ENCODE measurements around the gene NUDT16. TPM values are rescaled to one million over a fixed set of nuclear protein-coding genes. Genes with fewer than 3 reads are reported as not detected.

NUDT16 gene
- total RNA-seq, 4 donors from 2014 or later = 10.0 to 18.3 (median 14.4) TPM

DNA sequence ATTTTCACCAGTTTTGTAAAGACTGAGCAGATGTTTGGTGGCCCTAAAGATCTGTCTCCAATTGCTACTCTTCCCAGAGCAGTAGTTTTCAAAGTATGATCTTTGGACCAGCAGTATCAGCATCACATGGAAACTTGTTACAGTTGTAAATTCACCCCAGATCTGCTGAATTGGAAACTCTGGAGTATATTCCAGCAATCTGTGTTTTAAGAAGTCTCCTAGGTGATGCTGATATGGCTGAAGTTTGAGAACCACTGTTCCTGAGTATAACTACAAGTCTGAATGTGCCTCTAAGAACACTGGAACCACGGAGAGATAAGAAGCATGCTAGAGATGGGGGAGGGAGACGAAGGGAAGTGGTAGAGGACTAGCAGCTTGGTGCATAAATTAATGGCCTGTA, 45.7 kb downstream of the NUDT16 start:
- TF ChIP-seq, protein P1, sequence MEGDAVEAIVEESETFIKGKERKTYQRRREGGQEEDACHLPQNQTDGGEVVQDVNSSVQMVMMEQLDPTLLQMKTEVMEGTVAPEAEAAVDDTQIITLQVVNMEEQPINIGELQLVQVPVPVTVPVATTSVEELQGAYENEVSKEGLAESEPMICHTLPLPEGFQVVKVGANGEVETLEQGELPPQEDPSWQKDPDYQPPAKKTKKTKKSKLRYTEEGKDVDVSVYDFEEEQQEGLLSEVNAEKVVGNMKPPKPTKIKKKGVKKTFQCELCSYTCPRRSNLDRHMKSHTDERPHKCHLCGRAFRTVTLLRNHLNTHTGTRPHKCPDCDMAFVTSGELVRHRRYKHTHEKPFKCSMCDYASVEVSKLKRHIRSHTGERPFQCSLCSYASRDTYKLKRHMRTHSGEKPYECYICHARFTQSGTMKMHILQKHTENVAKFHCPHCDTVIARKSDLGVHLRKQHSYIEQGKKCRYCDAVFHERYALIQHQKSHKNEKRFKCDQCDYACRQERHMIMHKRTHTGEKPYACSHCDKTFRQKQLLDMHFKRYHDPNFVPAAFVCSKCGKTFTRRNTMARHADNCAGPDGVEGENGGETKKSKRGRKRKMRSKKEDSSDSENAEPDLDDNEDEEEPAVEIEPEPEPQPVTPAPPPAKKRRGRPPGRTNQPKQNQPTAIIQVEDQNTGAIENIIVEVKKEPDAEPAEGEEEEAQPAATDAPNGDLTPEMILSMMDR (IDR thresholded peaks at IDR 0.05 in 4 of 5, conservative IDR thresholded peaks at IDR 0.05 in 1 of 5) = no peak
- no peak for TF ChIP-seq POLR2A (IDR thresholded peaks at IDR 0.05)
- intact Hi-C loops (cut with DNase I; ENCODE audit: low total_unique reads) = no loop called here
- Histone ChIP-seq H3K4me3 (no peak overlapping the region), H3K9me3 (no peaks in the 10 kb centered on the region), H3K27me3 (no peaks in the 10 kb centered on the region), H3K27ac (no peak overlapping the region), H3K4me1 (no peaks in the 10 kb centered on the region), H3K36me3 (no peaks in the 10 kb centered on the region)
- DNase-seq = no peak
- in situ Hi-C loops (cut with MboI; ENCODE audit: low sequenced_read_pairs in 4 of 4) = no loop called here
- no peak for ATAC-seq

DNA sequence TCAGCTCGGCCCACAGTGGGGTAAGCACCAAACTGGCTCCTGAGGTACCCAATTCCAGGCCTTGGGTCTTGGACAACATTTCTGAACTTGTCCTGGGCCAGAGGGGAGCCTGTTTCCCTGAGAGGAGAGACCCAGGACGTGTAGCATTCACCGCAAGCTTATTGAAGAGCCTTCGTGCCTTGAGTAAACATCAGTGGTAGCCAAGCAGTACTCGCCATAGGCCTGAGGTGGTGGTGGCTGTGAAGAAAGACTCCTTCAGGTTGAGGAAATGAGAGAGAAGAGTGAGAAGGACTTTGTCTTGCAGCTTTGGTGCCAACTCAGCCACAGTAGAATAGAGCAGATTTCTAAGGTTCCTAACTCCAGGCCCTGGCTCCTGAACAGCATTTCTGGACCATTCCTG, 50.2 kb downstream of the NUDT16 start:
- intact Hi-C loops (cut with DNase I; ENCODE audit: low total_unique reads) = no loop called here
- no peak overlapping the region for H3K27ac ChIP-seq
- H3K27me3 ChIP-seq = no peaks in the 10 kb centered on the region
- in situ Hi-C loops (cut with MboI; ENCODE audit: low sequenced_read_pairs in 4 of 4) = no loop called here
- TF ChIP-seq POLR2A (IDR thresholded peaks at IDR 0.05) = no peak
- TF ChIP-seq, protein P1 (IDR thresholded peaks at IDR 0.05 in 4 of 5, conservative IDR thresholded peaks at IDR 0.05 in 1 of 5) = no peak
- H3K4me3 ChIP-seq = no peak overlapping the region
- H3K9me3 ChIP-seq = no peaks in the 10 kb centered on the region
- no peak for DNase-seq
- ATAC-seq = no peak
- H3K4me1 ChIP-seq = no peaks in the 10 kb centered on the region
- H3K36me3 ChIP-seq = no peaks in the 10 kb centered on the region

DNA sequence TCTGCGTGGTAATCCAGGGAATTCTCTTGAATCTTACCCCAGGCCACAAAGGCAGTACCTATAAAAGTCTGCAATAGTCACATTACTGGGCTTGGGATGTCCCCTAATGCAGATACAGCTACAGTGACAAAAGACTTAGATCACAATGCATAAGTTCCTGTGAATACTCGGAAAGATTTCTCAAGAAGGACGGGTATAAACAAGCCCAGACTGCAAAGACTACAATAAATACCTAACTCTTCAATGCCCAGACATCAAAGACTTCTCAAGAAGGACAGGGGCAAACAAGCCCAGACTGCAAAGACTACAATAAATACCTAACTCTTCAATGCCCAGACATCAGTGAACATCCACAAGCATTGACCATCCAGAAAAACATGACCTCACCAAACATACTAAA, 50.9 kb downstream of the NUDT16 start:
- H3K27ac ChIP-seq = no peak overlapping the region
- no peak overlapping the region for H3K4me3 ChIP-seq
- no peaks in the 10 kb centered on the region for H3K4me1 ChIP-seq
- intact Hi-C loops (cut with DNase I; ENCODE audit: low total_unique reads) = no loop called here
- in situ Hi-C loops (cut with MboI; ENCODE audit: low sequenced_read_pairs in 4 of 4) = no loop called here
- DNase-seq (no peak), ATAC-seq (no peak)
- TF ChIP-seq, protein P1 (IDR thresholded peaks at IDR 0.05 in 4 of 5, conservative IDR thresholded peaks at IDR 0.05 in 1 of 5) = no peak
- TF ChIP-seq POLR2A (IDR thresholded peaks at IDR 0.05) = no peak
- no peaks in the 10 kb centered on the region for H3K27me3 ChIP-seq
- H3K36me3 ChIP-seq = no peaks in the 10 kb centered on the region
- no peaks in the 10 kb centered on the region for H3K9me3 ChIP-seq

DNA sequence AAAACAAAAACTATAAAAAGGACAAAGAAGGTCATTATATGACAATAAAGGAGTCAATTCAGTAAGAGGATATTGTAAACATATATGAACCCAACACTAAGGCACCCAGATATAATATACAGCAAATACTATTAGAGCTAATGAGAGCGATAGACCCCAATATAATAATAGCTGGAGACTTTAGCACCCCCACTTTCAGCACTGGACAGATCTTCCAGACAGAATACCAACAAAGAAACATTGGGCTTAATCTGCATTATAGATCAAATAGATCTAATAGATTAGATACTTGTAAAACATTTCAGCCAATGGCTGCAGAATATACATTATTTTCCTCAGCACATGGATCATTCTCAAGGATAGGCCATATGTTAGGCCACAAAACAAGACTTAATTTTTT, 53.4 kb downstream of the NUDT16 start:
- ATAC-seq (no peak), DNase-seq (no peak)
- in situ Hi-C loops (cut with MboI; ENCODE audit: low sequenced_read_pairs in 4 of 4) (no loop called here), intact Hi-C loops (cut with DNase I; ENCODE audit: low total_unique reads) (no loop called here)
- TF ChIP-seq POLR2A (IDR thresholded peaks at IDR 0.05) = no peak
- TF ChIP-seq, protein P1 (IDR thresholded peaks at IDR 0.05 in 4 of 5, conservative IDR thresholded peaks at IDR 0.05 in 1 of 5) = no peak
- H3K27ac ChIP-seq = no peak overlapping the region
- H3K4me3 ChIP-seq = no peak overlapping the region
- no peaks in the 10 kb centered on the region for H3K36me3 ChIP-seq
- no peaks in the 10 kb centered on the region for H3K4me1 ChIP-seq
- no peaks in the 10 kb centered on the region for H3K9me3 ChIP-seq
- no peaks in the 10 kb centered on the region for H3K27me3 ChIP-seq

Other genes with a start within 250 kb of the NUDT16 start
- 100 to 1,000 TPM in 2 of 4 donors, 10 to 100 TPM in 2; 72.3 to 109 (median 97.1) TPM for gene MRPL3, start 121.2 kb downstream of the NUDT16 start, total RNA-seq